ENCODE data around the gene PRKAB2. TPM values are rescaled to one million over a fixed set of nuclear protein-coding genes. Genes with fewer than 3 reads are reported as not detected.
"Not testable (repeated sequence)": the region's sequence is repeated elsewhere in the genome, so short reads cannot be mapped to it uniquely, and the experiment has no call there.

The PRKAB2 gene
- total and polyA plus RNA-seq, 2 donors (not counting 1 experiment from before 2014, with no cell fraction given): 8.4 to 17.1 TPM

DNA sequence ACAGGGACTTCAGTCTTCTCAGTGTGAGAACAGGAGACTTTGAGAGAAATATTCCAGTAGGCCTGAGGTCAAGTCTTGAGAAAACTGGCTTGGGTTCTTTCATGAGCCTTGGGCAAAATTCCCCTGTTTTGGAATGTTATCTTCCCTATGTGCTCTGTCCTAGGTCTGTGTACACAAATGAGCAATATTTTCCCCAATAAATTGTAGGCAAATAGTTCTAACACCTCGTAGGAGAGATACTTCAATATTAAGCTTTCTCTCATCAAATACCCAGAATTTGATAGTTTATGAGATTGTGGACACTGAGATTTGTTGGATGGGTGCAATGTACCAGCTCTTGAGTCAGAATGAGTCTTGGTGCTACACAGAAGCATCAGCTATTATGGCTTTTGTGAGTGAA is 57.9 kb downstream of the PRKAB2 start:
- H4K20me1 ChIP-seq (ENCODE audit: control insufficient read depth, insufficient read depth, low read length, poor library complexity, severe bottlenecking); DNase-seq; H3K4me2 ChIP-seq (replicated peaks; ENCODE audit: low read depth, low read length, poor library complexity, severe bottlenecking); intact Hi-C loops (cut with micrococcal nuclease); H3K4me3 ChIP-seq (ENCODE audit: control extremely low read depth in 1 of 5, extremely low read depth in 1 of 5, insufficient read depth in 1 of 5, low read depth in 2 of 5, low read length in 4 of 5); ATAC-seq (ENCODE audit: low read depth); H3K9me3 Mint-ChIP-seq (ENCODE audit: insufficient read depth); CTCF ChIA-PET; H3K4me3 Mint-ChIP-seq; H3K9ac ChIP-seq (ENCODE audit: low read length); H2AFZ ChIP-seq (ENCODE audit: insufficient read depth, low read depth, low read length, poor library complexity, severe bottlenecking); H3K9me3 ChIP-seq (ENCODE audit: control extremely low read depth in 1 of 3, control insufficient read depth in 2 of 3, insufficient read depth in 1 of 3, low read length in 2 of 3); H3K79me2 ChIP-seq (ENCODE audit: control insufficient read depth, insufficient read depth, low read length); H3K27me3 ChIP-seq (replicated peaks in 1 of 4; ENCODE audit: control extremely low read depth in 1 of 4, control insufficient read depth in 3 of 4, insufficient read depth in 4 of 4, low read length in 3 of 4); H3K36me3 ChIP-seq (replicated peaks in 1 of 2; ENCODE audit: control extremely low read depth in 1 of 2, control insufficient read depth in 1 of 2, extremely low read depth in 1 of 2, insufficient read depth in 2 of 2, low read length in 1 of 2); H3K27ac Mint-ChIP-seq; H3K4me1 ChIP-seq (ENCODE audit: control insufficient read depth in 2 of 2, insufficient read depth in 2 of 2, low read length in 2 of 2); POLR2A ChIA-PET; H3K27ac ChIP-seq (ENCODE audit: low read length in 2 of 2); H3K4me1 Mint-ChIP-seq: not testable (repeated sequence)
- H3K27me3 Mint-ChIP-seq: peaks cover 30% of the 10 kb centered on the region
- WGBS (ENCODE audit: insufficient coverage): no CpG with 5 or more reads among the region's 1 CpG

- H3K79me2 ChIP-seq (ENCODE audit: control insufficient read depth, insufficient read depth, low read length): no peaks in the 10 kb centered on the region
- H3K4me1 ChIP-seq (ENCODE audit: control insufficient read depth in 2 of 2, insufficient read depth in 2 of 2, low read length in 2 of 2): no peaks in the 10 kb centered on the region
- no peak overlapping the region for H3K9ac ChIP-seq (ENCODE audit: low read length)
- Mint-ChIP-seq H3K4me1 (no peaks in the 10 kb centered on the region), H3K27ac (no peak overlapping the region), H3K4me3 (no peak overlapping the region), H3K9me3 (ENCODE audit: insufficient read depth) (no peaks in the 10 kb centered on the region), H3K27me3 (peaks cover 34% of the 10 kb centered on the region)
- 90% methylated on average over 6 of the region's 7 CpGs for WGBS (ENCODE audit: insufficient coverage)
- ChIA-PET POLR2A (no interaction called here), CTCF (no interaction called here)
- no peak overlapping the region for H3K4me3 ChIP-seq (ENCODE audit: control extremely low read depth in 1 of 5, extremely low read depth in 1 of 5, insufficient read depth in 1 of 5, low read depth in 2 of 5, low read length in 4 of 5)
- H2AFZ ChIP-seq (ENCODE audit: insufficient read depth, low read depth, low read length, poor library complexity, severe bottlenecking): no peak overlapping the region
- DNase-seq (no peak), ATAC-seq (ENCODE audit: low read depth) (no peak)
- H3K27ac ChIP-seq (ENCODE audit: low read length in 2 of 2): no peak overlapping the region
- H3K4me2 ChIP-seq (replicated peaks; ENCODE audit: low read depth, low read length, poor library complexity, severe bottlenecking): no peak overlapping the region
- peaks cover 0 to 11% (median 6%) of the 10 kb centered on the region in 4 experiments for H3K27me3 ChIP-seq (replicated peaks in 1 of 4; ENCODE audit: control extremely low read depth in 1 of 4, control insufficient read depth in 3 of 4, insufficient read depth in 4 of 4, low read length in 3 of 4)
- no peaks in the 10 kb centered on the region for H4K20me1 ChIP-seq (ENCODE audit: control insufficient read depth, insufficient read depth, low read length, poor library complexity, severe bottlenecking)
- no peaks in the 10 kb centered on the region for H3K9me3 ChIP-seq (ENCODE audit: control extremely low read depth in 1 of 3, control insufficient read depth in 2 of 3, insufficient read depth in 1 of 3, low read length in 2 of 3)
- intact Hi-C loops (cut with micrococcal nuclease): no loop called here
- no peak for TF ChIP-seq EZH2 (IDR thresholded peaks at IDR 0.05; ENCODE audit: borderline replicate concordance, insufficient read depth, low read depth, low read length, poor library complexity, severe bottlenecking)
- no peak for TF ChIP-seq CTCF (IDR thresholded peaks at IDR 0.05)
- H3K36me3 ChIP-seq (replicated peaks in 1 of 2; ENCODE audit: control extremely low read depth in 1 of 2, control insufficient read depth in 1 of 2, extremely low read depth in 1 of 2, insufficient read depth in 2 of 2, low read length in 1 of 2): no peaks in the 10 kb centered on the region
These were observed 60.7 kb downstream of the PRKAB2 start for GRCh38 chr1:147111381-147112130.
